ENCODE data around the gene SEMA3B.

DNA sequence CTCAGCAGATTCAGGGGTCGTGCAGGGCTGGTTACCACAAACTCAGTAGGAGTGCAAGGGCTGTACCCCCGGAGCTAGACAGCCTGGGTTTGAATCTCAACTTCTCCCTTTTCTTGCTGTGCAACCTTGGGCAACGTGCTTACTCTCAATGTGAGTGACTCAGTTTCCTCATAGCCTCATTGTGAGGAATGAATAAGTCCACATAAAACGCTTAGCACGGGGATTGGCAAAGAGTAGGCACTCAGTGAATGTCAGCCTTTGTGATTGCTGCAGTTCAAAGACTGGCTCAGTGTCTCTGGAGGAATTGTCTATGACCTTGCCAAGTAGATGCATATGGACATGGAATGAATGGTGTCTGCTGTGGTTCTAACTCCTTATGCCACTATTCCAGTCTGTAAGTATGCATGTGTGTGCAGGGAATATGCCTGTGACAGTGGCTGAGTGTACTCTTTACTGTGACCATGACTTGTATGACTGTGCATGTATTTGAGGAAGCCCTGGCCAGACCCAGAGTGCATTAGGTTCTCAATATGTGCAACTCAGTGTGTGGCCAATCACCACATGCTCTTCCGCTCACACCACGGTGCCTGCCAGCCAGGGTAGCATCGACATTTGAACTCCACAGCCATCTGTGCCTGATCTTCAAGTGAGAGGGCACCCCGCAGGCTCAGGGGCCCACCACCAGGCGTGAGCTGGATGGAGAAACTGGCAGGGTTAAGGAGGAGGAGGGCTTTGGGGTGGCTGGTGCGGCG is 31.2 kb downstream of the SEMA3B start:
- TF ChIP-seq POLR2A (IDR thresholded peaks at IDR 0.05) = no peak
- TF ChIP-seq, protein P1, sequence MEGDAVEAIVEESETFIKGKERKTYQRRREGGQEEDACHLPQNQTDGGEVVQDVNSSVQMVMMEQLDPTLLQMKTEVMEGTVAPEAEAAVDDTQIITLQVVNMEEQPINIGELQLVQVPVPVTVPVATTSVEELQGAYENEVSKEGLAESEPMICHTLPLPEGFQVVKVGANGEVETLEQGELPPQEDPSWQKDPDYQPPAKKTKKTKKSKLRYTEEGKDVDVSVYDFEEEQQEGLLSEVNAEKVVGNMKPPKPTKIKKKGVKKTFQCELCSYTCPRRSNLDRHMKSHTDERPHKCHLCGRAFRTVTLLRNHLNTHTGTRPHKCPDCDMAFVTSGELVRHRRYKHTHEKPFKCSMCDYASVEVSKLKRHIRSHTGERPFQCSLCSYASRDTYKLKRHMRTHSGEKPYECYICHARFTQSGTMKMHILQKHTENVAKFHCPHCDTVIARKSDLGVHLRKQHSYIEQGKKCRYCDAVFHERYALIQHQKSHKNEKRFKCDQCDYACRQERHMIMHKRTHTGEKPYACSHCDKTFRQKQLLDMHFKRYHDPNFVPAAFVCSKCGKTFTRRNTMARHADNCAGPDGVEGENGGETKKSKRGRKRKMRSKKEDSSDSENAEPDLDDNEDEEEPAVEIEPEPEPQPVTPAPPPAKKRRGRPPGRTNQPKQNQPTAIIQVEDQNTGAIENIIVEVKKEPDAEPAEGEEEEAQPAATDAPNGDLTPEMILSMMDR (IDR thresholded peaks at IDR 0.05) = no peak
